ENCODE results near the gene MYG1. TPM values are rescaled to one million over a fixed set of nuclear protein-coding genes. Genes with fewer than 3 reads are reported as not detected.

The MYG1 gene
- total and polyA plus RNA-seq, 2 of the 13 experiments (the other 11 are each of a cell fraction or from before 2014, with no cell fraction given): 38.6 to 58.0 TPM

GRCh38 chr12:53295070-53295890, 4.2 kb upstream of the MYG1 start, which contains the start of gene PFDN5 (continued):
- TF ChIP-seq KIAA2018 (CRISPR knock-in tag; IDR thresholded peaks at IDR 0.05; ENCODE audit: borderline replicate concordance) (no peak), SIX1 (CRISPR knock-in tag; IDR thresholded peaks at IDR 0.05; ENCODE audit: borderline replicate concordance) (no peak), CEBPB (IDR thresholded peaks at IDR 0.05; ENCODE audit: borderline replicate concordance, low read depth, low read length) (no peak), NCOR1 (IDR thresholded peaks at IDR 0.05; ENCODE audit: borderline replicate concordance, low read length) (no peak), ZNF776 (CRISPR knock-in tag; IDR thresholded peaks at IDR 0.05) (no peak), RFX3 (CRISPR knock-in tag; IDR thresholded peaks at IDR 0.05) (peak; percentile 82)
- TF ChIP-seq, protein P1, sequence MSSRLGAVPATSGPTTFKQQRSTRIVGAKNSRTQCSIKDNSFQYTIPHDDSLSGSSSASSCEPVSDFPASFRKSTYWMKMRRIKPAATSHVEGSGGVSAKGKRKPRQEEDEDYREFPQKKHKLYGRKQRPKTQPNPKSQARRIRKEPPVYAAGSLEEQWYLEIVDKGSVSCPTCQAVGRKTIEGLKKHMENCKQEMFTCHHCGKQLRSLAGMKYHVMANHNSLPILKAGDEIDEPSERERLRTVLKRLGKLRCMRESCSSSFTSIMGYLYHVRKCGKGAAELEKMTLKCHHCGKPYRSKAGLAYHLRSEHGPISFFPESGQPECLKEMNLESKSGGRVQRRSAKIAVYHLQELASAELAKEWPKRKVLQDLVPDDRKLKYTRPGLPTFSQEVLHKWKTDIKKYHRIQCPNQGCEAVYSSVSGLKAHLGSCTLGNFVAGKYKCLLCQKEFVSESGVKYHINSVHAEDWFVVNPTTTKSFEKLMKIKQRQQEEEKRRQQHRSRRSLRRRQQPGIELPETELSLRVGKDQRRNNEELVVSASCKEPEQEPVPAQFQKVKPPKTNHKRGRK (CRISPR knock-in tag; IDR thresholded peaks at IDR 0.05): no peak
- TF ChIP-seq, protein P2, sequence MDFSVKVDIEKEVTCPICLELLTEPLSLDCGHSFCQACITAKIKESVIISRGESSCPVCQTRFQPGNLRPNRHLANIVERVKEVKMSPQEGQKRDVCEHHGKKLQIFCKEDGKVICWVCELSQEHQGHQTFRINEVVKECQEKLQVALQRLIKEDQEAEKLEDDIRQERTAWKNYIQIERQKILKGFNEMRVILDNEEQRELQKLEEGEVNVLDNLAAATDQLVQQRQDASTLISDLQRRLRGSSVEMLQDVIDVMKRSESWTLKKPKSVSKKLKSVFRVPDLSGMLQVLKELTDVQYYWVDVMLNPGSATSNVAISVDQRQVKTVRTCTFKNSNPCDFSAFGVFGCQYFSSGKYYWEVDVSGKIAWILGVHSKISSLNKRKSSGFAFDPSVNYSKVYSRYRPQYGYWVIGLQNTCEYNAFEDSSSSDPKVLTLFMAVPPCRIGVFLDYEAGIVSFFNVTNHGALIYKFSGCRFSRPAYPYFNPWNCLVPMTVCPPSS (IDR thresholded peaks at IDR 0.05): no peak
- TF ChIP-seq, protein P3, sequence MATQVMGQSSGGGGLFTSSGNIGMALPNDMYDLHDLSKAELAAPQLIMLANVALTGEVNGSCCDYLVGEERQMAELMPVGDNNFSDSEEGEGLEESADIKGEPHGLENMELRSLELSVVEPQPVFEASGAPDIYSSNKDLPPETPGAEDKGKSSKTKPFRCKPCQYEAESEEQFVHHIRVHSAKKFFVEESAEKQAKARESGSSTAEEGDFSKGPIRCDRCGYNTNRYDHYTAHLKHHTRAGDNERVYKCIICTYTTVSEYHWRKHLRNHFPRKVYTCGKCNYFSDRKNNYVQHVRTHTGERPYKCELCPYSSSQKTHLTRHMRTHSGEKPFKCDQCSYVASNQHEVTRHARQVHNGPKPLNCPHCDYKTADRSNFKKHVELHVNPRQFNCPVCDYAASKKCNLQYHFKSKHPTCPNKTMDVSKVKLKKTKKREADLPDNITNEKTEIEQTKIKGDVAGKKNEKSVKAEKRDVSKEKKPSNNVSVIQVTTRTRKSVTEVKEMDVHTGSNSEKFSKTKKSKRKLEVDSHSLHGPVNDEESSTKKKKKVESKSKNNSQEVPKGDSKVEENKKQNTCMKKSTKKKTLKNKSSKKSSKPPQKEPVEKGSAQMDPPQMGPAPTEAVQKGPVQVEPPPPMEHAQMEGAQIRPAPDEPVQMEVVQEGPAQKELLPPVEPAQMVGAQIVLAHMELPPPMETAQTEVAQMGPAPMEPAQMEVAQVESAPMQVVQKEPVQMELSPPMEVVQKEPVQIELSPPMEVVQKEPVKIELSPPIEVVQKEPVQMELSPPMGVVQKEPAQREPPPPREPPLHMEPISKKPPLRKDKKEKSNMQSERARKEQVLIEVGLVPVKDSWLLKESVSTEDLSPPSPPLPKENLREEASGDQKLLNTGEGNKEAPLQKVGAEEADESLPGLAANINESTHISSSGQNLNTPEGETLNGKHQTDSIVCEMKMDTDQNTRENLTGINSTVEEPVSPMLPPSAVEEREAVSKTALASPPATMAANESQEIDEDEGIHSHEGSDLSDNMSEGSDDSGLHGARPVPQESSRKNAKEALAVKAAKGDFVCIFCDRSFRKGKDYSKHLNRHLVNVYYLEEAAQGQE (IDR thresholded peaks at IDR 0.05; ENCODE audit: borderline replicate concordance in 1 of 2, low read depth in 1 of 2, low read length in 2 of 2): peak in 1 of 2 experiments; percentile 50; a peak in 1 of 4 replicates
- TF ChIP-seq, protein P4, sequence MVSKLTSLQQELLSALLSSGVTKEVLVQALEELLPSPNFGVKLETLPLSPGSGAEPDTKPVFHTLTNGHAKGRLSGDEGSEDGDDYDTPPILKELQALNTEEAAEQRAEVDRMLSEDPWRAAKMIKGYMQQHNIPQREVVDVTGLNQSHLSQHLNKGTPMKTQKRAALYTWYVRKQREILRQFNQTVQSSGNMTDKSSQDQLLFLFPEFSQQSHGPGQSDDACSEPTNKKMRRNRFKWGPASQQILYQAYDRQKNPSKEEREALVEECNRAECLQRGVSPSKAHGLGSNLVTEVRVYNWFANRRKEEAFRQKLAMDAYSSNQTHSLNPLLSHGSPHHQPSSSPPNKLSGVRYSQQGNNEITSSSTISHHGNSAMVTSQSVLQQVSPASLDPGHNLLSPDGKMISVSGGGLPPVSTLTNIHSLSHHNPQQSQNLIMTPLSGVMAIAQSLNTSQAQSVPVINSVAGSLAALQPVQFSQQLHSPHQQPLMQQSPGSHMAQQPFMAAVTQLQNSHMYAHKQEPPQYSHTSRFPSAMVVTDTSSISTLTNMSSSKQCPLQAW (CRISPR knock-in tag; IDR thresholded peaks at IDR 0.05): peak; percentile 15; the same call in 1 of the 2 replicates

All from HepG2 (cell line).